Heart left ventricle (tissue), 16 donors: ENCODE results near the gene LRP11. TPM values are rescaled to one million over a fixed set of nuclear protein-coding genes. Genes with fewer than 3 reads are reported as not detected.
A peak's percentile ranks its signal among the peaks of the same experiment; 100 is the strongest.

Source experiments
- ATAC-seq, 4 donors: fragments of 200-7000 bp; cut with Tn5 transposase; one replicate each; pipeline ENCODE4 v1.9.1; 2020 to 2022; ENCODE audit warnings: moderate library complexity in 4 of 4, mild to moderate bottlenecking in 3 of 4, moderate number of reproducible peaks in 1 of 4
- DNase-seq, 5 donors: peaks; one replicate each; pipeline ENCODE4 v3.0.0-alpha.2; 2020
- H3K27ac ChIP-seq, 12 donors: fragments of 200-600 bp; sonication (generic) in 4 of 12; one replicate each; pipeline versions ENCODE4 v1.5.0 to v1.8.0; 2016 to 2022; ENCODE audit warnings: mild to moderate bottlenecking in 2 of 12
- H3K27me3 ChIP-seq, 9 donors: fragments of 200-600 bp; sonication (generic) in 2 of 9; one replicate each; pipeline versions ENCODE4 v1.5.1 to v1.8.0; 2016 to 2022; ENCODE audit warnings: mild to moderate bottlenecking in 3 of 9
- H3K36me3 ChIP-seq, 9 donors: fragments of 200-600 bp; sonication (generic) in 2 of 9; one replicate each; pipeline versions ENCODE4 v1.5.0 to v1.8.0; 2018 to 2022; ENCODE audit warnings: mild to moderate bottlenecking in 2 of 9
- H3K4me1 ChIP-seq, 12 donors: fragments of 200-600 bp; sonication (generic) in 4 of 12; one replicate each; pipeline versions ENCODE4 v1.5.0 to v1.8.0; 2016 to 2022; ENCODE audit warnings: mild to moderate bottlenecking in 3 of 12
- H3K4me3 ChIP-seq, 12 donors: fragments of 200-600 bp; sonication (generic) in 4 of 12; one replicate each; pipeline versions ENCODE4 v1.5.0 to v1.8.0; 2017 to 2022; ENCODE audit warnings: mild to moderate bottlenecking in 9 of 12, moderate library complexity in 4 of 12
- H3K9me3 ChIP-seq, 12 donors: fragments of 200-600 bp; sonication (generic) in 4 of 12; one replicate each; pipeline versions ENCODE4 v1.5.0 to v1.8.0; 2016 to 2022; ENCODE audit warnings: mild to moderate bottlenecking in 1 of 12
- CTCF ChIP-seq, 12 donors: fragments of 200-600 bp; sonication (generic) in 4 of 12; IDR thresholded peaks; one replicate each; pipeline versions ENCODE4 v1.5.0 to v1.8.0; 2018 to 2022; ENCODE audit warnings: antibody characterized with exemption in 12 of 12, mild to moderate bottlenecking in 5 of 12
- POLR2A ChIP-seq, 2 donors: fragments of 450-650 bp; IDR thresholded peaks; one replicate each; pipeline ENCODE4 v1.6.1; 2017; ENCODE audit warnings: antibody characterized with exemption in 2 of 2, mild to moderate bottlenecking in 2 of 2, moderate library complexity in 2 of 2
- WGBS, 4 donors: extraction: QIAGEN DNeasy Blood & Tissue Kit in 2 of 4; methylation state at CpG; one replicate each; pipeline versions ENCODE4 v1.1.5 to v1.1.7; 2013 to 2018; 5-methylcytosine and 5-hydroxymethylcytosine counted together
- intact Hi-C, 10 donors: fragments of 100-400 bp; cut with DNase I; formaldehyde crosslinking; loops; one replicate each; pipeline versions ENCODE4 v1.11.1 to v1.14.2; 2022
- polyA plus RNA-seq, 2 donors: library from polyadenylated mRNA; stranded (reverse); fragments of 200-250 nt; gene quantifications; one replicate each; pipeline ENCODE4 v1.2.3, GENCODE V29; 2013
- total RNA-seq, 9 donors: library from RNA; depleted of rRNA in 2 of 9; stranded (reverse); fragments of >200 nt in 2 of 9; fragmentation: NEBNext Ultra II Directional in 3 of 9; extraction: Animal tissue kit (Norgen Biotek cat#: 25700) in 3 of 9; gene quantifications; one replicate each; pipeline versions ENCODE4 v1.1.0 to v1.2.4, GENCODE V29; 2016 to 2023
- donor health status: ischemic (EF 13 %, LVEDD 7.1; RV severe dilation, severe dysfunction).
- donor health status: healthy with polysubstance abuse.
- donor health status: DM: no; HTN: yes; CAD: no.
- donor health status: DM: no; HTN: no; CAD: no.
- donor health status: ischemic (EF 25% LVEDD 6.9; RV normal size, moderate dysfunction).
- donor health status: ischemic (EF 25% LVEDD 5.7; RV mildly dilated, moderate dysfunction).
- donor health status: healthy.
- donor health status: DM: yes; HTN: yes; CAD: no.
- donor health status: ischemic (EF 35%, LVEDD 5.7; RV mildly dilated, moderate dysfunction).
- donor health status: nonischemic (EF 11% LVEDD 7.7; RV severe dilation, severe dysfunction).
- donor health status: DM: yes; HTN: yes; CAD: no.
- donor health status: PGD.
- donor health status: ischemic (EF 29% LVEDD 5.4; RV normal size, mild dysfunction).
- donor health status: nonischemic (EF 23%, LVEDD 6.1; RV moderate dilation, normal function).

The LRP11 gene
- total and polyA plus RNA-seq, 11 donors: 5.0 to 23.8 (median 12.5) TPM

GRCh38 chr6:149887343-149887742 lies 23.2 kb upstream of the LRP11 start:
- TF ChIP-seq POLR2A (IDR thresholded peaks at IDR 0.05): no peak
- TF ChIP-seq CTCF (IDR thresholded peaks at IDR 0.05): no peak
- DNase-seq: no peak

GRCh38 chr6:149885888-149886287 lies 21.7 kb upstream of the LRP11 start:
- no peak overlapping the region for H3K4me3 ChIP-seq
- no peak for TF ChIP-seq POLR2A (IDR thresholded peaks at IDR 0.05)
- no peak for TF ChIP-seq CTCF (IDR thresholded peaks at IDR 0.05)
- no peaks in the 10 kb centered on the region for H3K36me3 ChIP-seq
- no peak overlapping the region for H3K27ac ChIP-seq
- ATAC-seq (no peak), DNase-seq (no peak)
- no peaks in the 10 kb centered on the region for H3K4me1 ChIP-seq
- 88 to 94% (median 91%) methylated on average over 3 of the region's 3 CpGs for WGBS, 4 donors
- H3K27me3 ChIP-seq: no peaks in the 10 kb centered on the region
- intact Hi-C loops: no loop called here
- no peaks in the 10 kb centered on the region for H3K9me3 ChIP-seq

More at GRCh38 chr6:149887343-149887742, 23.2 kb upstream of the LRP11 start:
- Histone ChIP-seq H3K36me3 (no peaks in the 10 kb centered on the region), H3K4me3 (no peak overlapping the region), H3K27ac (no peak overlapping the region), H3K27me3 (no peaks in the 10 kb centered on the region), H3K9me3 (no peaks in the 10 kb centered on the region), H3K4me1 (no peaks in the 10 kb centered on the region)
- ATAC-seq: no peak
- 63 to 77% (median 75%) methylated on average over 3 of the region's 3 CpGs for WGBS, 4 donors
- intact Hi-C loops: no loop called here

- intact Hi-C loops: no loop called here
- DNase-seq: no peak
Measured at GRCh38 chr6:149884617-149885016, 20.5 kb upstream of the LRP11 start.

GRCh38 chr6:149884215-149884614 lies 20.1 kb upstream of the LRP11 start:
- ATAC-seq: peak in 2 of 4 donors; percentile 36 to 37
- H3K27ac ChIP-seq: no peak overlapping the region
- peak in 2 of 5 donors; percentile 42 to 49 for DNase-seq
- intact Hi-C loops: no loop called here
- no peaks in the 10 kb centered on the region for H3K9me3 ChIP-seq
- 37 to 55% (median 46%) methylated on average over 11 of the region's 11 CpGs for WGBS, 4 donors
- no peaks in the 10 kb centered on the region for H3K27me3 ChIP-seq
- H3K36me3 ChIP-seq: no peaks in the 10 kb centered on the region
- H3K4me1 ChIP-seq: no peaks in the 10 kb centered on the region
- TF ChIP-seq CTCF (IDR thresholded peaks at IDR 0.05): no peak
- H3K4me3 ChIP-seq: no peak overlapping the region

More at GRCh38 chr6:149884617-149885016, 20.5 kb upstream of the LRP11 start:
- H3K27ac ChIP-seq: no peak overlapping the region
- H3K4me3 ChIP-seq: no peak overlapping the region
- H3K27me3 ChIP-seq: no peaks in the 10 kb centered on the region
- 70 to 84% (median 79%) methylated on average over 7 of the region's 7 CpGs for WGBS, 4 donors
- no peak for ATAC-seq
- no peaks in the 10 kb centered on the region for H3K4me1 ChIP-seq
- H3K9me3 ChIP-seq: no peaks in the 10 kb centered on the region
- no peaks in the 10 kb centered on the region for H3K36me3 ChIP-seq
- TF ChIP-seq CTCF (IDR thresholded peaks at IDR 0.05): no peak
- TF ChIP-seq POLR2A (IDR thresholded peaks at IDR 0.05): no peak
